H1 (cell line): Measurements from ENCODE around the gene PTPRT.

ENCODE experiments used
- EGR1 ChIP-seq: IDR thresholded peaks from 2 replicates; pipeline ENCODE4 v1.6.1; 2011; ENCODE audit warnings: low read depth, low read length, borderline replicate concordance
- MAFK ChIP-seq: IDR thresholded peaks from 2 replicates; pipeline ENCODE4 v1.6.1; 2012; ENCODE audit warnings: low read depth, mild to moderate bottlenecking, improper control_type of control experiment, low read length
- TF ChIP-seq, protein P1 (sequence below), 3 experiments: IDR thresholded peaks; 1 replicate in 2 of 3; 2 replicates in 1 of 3; pipeline versions ENCODE4 v1.5.1 to v1.6.1; 2011; ENCODE audit warnings: low read length in 3 of 3, mild to moderate bottlenecking in 3 of 3, inconsistent platforms in 2 of 3, low read depth in 1 of 3, moderate library complexity in 1 of 3; ENCODE audit not compliant: insufficient read depth in 1 of 3; ENCODE audit errors: control extremely low read depth in 1 of 3
- TF ChIP-seq, protein P2 (sequence below): IDR thresholded peaks from 2 replicates; pipeline ENCODE4 v1.6.1; 2012; ENCODE audit warnings: inconsistent platforms

DNA sequence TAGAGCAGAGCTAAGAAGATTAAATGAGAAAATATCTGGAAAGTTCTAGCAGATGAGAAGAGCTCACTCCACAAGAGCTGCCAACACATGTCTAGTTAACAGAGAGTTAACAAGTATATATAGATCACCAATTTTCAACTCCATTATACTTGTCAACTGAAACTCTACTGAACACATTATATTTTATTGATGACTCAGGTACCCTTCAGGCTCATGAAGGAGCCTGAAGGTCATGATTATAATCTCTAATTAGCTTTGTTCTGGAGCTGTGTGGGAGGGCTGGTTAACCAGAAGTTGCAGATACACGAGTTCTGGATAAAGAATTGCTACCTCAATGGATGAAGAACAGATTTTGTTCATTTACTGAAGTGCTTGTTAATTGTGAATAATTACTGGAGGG lies 42.1 kb upstream of the PTPRT start:
- TF ChIP-seq, protein P1, sequence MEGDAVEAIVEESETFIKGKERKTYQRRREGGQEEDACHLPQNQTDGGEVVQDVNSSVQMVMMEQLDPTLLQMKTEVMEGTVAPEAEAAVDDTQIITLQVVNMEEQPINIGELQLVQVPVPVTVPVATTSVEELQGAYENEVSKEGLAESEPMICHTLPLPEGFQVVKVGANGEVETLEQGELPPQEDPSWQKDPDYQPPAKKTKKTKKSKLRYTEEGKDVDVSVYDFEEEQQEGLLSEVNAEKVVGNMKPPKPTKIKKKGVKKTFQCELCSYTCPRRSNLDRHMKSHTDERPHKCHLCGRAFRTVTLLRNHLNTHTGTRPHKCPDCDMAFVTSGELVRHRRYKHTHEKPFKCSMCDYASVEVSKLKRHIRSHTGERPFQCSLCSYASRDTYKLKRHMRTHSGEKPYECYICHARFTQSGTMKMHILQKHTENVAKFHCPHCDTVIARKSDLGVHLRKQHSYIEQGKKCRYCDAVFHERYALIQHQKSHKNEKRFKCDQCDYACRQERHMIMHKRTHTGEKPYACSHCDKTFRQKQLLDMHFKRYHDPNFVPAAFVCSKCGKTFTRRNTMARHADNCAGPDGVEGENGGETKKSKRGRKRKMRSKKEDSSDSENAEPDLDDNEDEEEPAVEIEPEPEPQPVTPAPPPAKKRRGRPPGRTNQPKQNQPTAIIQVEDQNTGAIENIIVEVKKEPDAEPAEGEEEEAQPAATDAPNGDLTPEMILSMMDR (IDR thresholded peaks at IDR 0.05; ENCODE audit: control extremely low read depth in 1 of 3, insufficient read depth in 1 of 3, low read depth in 1 of 3, low read length in 3 of 3) = no peak
- no peak for TF ChIP-seq EGR1
- TF ChIP-seq, protein P2, sequence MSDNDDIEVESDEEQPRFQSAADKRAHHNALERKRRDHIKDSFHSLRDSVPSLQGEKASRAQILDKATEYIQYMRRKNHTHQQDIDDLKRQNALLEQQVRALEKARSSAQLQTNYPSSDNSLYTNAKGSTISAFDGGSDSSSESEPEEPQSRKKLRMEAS = no peak
- no peak for TF ChIP-seq MAFK
